ENCODE results near the gene ADAMTS1. TPM values are rescaled to one million over a fixed set of nuclear protein-coding genes. Genes with fewer than 3 reads are reported as not detected.

ADAMTS1 gene
- total RNA-seq, 2 donors from 2014 or later, result 0.05 TPM; not detected in 1

DNA sequence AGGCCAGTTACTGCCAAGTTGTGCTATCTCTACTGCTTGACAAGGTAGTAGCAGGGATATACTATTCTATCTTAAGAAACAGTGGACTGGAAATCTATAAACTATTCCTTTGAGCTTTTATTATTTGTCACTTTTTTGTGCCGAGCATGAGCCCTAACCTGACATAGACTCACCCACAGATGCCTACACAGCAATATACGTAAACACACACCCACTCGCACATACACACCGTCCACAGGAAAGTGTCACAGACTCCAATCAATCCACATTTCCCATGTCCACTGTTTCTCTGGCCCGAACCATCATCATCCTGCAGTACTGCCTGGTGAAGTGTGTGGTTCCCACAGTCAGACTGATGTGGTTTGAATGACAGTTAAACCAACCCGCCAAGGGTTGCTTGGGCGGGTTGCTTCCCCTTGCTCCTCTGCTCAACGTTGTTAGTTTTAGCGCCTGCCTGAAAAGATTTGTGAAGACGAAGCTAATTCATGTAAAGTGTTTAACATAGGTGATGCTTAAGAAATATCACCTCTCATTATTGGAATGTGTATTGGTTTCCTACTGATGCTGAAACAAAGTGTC is 47.2 kb downstream of the ADAMTS1 start:
- Mint-ChIP-seq H3K36me3 (ENCODE audit: low read depth) (no peaks in the 10 kb centered on the region), H3K27me3 (peaks cover 30% of the 10 kb centered on the region), H3K9me3 (peaks cover 2% of the 10 kb centered on the region), H3K4me3 (no peak overlapping the region), H3K27ac (no peak overlapping the region), H3K4me1 (no peaks in the 10 kb centered on the region)
- ATAC-seq (replicated peaks), result no peak

DNA sequence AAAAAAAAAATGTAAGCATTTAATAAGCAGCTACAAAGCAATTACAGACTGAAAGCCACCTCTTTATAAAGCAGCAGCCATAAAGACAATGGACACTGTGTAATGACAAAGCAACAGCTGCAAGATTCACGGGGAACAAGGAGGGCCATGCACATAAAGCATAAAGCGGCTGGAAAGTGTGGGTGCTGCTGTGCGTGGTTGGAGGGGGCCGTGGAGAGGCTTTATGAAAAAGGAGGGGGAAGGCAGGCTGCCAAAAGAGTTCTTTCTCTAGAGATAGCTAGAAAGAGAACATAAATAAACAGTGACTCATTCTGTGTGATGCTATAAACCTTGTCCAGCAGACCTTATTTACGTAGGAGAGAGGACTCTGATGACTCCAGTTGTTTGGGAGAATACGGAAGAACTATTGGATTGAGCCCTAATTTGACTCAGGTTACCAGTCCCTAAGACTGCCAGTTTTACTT is 49.3 kb downstream of the ADAMTS1 start:
- H3K27me3 Mint-ChIP-seq, result peaks cover 30% of the 10 kb centered on the region
- no peak for ATAC-seq (replicated peaks)
- H3K4me1 Mint-ChIP-seq, result no peaks in the 10 kb centered on the region
- no peak overlapping the region for H3K27ac Mint-ChIP-seq
- no peak overlapping the region for H3K4me3 Mint-ChIP-seq
- H3K9me3 Mint-ChIP-seq, result peaks cover 3% of the 10 kb centered on the region
- no peaks in the 10 kb centered on the region for H3K36me3 Mint-ChIP-seq (ENCODE audit: low read depth)

DNA sequence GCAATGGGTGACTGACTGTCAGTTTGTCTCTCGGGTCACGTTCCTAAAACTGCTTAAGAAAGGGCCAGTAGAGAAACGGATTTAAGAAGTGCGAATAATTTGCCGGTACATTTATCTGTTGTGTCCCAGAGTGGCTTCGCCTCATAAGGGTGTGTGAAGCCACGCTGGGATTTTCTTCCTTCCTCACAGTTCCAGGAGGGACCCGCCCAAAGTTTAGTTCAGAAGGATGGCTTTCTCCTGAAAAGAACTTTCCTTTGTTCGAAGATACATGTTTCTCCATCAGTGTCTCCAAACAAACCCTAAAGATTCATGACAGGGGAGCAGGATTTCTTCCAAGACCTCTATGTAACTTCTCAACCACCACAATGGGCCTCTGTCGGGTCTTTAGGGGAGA is 49.8 kb downstream of the ADAMTS1 start:
- H3K36me3 Mint-ChIP-seq (ENCODE audit: low read depth), result no peaks in the 10 kb centered on the region
- no peak overlapping the region for H3K27ac Mint-ChIP-seq
- H3K4me1 Mint-ChIP-seq, result no peaks in the 10 kb centered on the region
- no peak overlapping the region for H3K4me3 Mint-ChIP-seq
- H3K9me3 Mint-ChIP-seq, result peaks cover 3% of the 10 kb centered on the region
- peaks cover 30% of the 10 kb centered on the region for H3K27me3 Mint-ChIP-seq
- ATAC-seq (replicated peaks), result no peak

DNA sequence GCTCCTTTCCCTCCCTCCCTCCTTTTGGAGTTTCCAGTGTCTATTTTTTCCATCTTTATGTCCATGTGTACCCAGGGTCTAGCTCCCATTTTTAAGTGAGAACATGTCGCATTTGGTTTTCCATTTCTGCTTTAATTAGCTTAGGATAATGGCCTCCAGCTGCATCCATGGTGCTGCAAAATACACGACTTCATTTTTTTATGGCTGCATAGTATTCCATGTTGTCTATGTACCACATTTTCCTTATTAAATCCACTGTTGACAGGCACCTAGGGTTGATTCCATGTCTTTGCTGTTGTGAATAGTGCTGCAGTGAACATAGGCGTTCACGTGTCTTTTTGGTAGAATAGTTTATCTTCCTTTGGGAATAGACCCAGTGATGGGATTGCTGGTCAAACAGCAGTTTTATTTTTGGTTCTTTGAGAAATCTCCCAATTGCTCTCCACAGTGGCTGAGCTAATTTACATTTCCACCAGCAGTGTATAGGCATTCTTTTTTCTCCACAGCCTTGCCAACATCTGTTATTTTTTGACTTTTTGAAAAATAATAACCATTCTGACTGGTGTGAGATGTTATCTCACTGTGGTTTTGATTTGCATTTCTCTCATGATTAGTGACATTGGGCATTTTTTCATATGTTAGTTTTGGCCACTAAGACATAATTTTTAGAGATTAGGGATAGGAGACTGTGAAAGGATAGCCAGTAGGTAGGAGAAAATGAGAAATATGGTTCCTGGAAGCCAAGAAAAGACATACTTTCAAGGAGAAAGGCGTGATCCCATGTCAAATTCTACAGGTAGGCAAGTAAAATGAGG is 50.4 kb downstream of the ADAMTS1 start:
- no peaks in the 10 kb centered on the region for H3K4me1 Mint-ChIP-seq
- no peaks in the 10 kb centered on the region for H3K36me3 Mint-ChIP-seq (ENCODE audit: low read depth)
- peaks cover 30% of the 10 kb centered on the region for H3K27me3 Mint-ChIP-seq
- ATAC-seq (replicated peaks), result no peak
- H3K9me3 Mint-ChIP-seq, result peaks cover 3% of the 10 kb centered on the region
- no peak overlapping the region for H3K27ac Mint-ChIP-seq
- no peak overlapping the region for H3K4me3 Mint-ChIP-seq

DNA sequence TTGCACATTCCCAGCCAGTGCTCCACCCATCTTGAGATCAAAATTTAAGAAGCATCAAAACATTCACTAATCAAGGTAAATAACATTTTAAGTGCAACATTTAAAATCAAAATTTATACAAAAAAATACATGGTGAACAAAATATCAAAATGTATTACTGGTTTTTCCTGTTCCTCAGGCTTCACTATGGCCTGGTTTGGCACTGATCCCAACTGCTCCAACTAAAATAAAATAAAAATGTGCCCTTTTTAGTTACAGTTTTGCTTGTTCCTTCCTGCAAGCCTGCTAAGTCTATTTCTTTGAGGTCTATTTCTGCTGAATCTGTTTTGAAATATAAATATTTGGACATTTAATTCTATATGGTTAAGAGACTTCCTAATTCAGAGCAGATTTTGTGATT is 54.9 kb downstream of the ADAMTS1 start:
- H3K27ac Mint-ChIP-seq, result no peak overlapping the region
- H3K36me3 Mint-ChIP-seq (ENCODE audit: low read depth), result no peaks in the 10 kb centered on the region
- no peak for ATAC-seq (replicated peaks)
- no peaks in the 10 kb centered on the region for H3K4me1 Mint-ChIP-seq
- H3K27me3 Mint-ChIP-seq, result peaks cover 15% of the 10 kb centered on the region
- peaks cover 3% of the 10 kb centered on the region for H3K9me3 Mint-ChIP-seq
- H3K4me3 Mint-ChIP-seq, result no peak overlapping the region

DNA sequence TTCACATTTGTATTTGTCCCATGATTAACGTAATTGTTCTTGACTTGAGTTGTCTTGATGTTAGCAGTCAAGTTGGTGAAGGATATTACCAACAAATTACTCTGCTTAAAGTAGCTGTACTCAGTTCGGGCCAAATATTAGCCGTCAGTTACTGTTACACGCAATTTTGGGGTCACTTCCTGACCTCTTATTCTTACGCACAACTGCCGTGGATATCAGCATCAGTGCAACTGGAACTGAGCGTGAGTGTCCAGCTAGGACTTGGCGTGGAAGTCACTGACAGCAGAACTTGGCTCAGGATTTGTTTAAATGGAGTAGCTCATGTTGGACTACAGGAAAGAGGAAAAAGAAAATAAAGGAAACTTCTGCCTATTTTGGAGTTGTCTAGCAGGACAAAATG is 56.4 kb downstream of the ADAMTS1 start:
- Mint-ChIP-seq H3K9me3 (peaks cover 3% of the 10 kb centered on the region), H3K4me3 (no peak overlapping the region), H3K27ac (no peak overlapping the region), H3K27me3 (peaks cover 16% of the 10 kb centered on the region), H3K4me1 (no peaks in the 10 kb centered on the region), H3K36me3 (ENCODE audit: low read depth) (no peaks in the 10 kb centered on the region)
- ATAC-seq (replicated peaks), result no peak

Other genes with a start within 250 kb of the ADAMTS1 start
- gene ADAMTS5, start 121.7 kb upstream of the ADAMTS1 start, total RNA-seq, result not detected

Measured in activated T-helper 17 cell treated with anti-CD3 and anti-CD28 coated beads, Interleukin-2, amount 50 U/mL, for 72 hours (primary cell).